Measurements from ENCODE around the gene FERMT1.

DNA sequence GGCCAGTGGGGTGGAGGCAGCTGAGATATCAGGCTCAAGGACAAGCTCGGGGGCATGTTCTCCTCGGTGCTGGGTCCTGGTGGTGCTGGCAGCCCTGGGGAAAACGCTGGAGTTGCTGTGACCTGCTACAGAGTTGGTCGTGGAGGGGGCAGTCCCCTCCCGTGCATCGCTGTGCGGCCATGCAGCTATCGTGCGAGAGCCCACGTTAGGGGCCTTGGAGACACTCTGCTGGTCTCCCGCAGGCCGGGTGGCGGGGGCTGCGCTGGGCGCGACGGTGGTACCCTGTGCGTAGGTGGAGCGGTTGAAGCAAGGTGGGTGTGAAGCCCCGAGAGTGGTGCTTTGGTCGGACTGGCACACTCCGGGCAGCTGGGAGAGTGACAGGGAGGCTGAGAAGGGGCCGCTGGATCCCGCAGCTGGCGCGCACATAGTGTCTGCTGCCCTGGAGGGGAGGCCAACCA is 81.0 kb downstream of the FERMT1 start:
- no peak for TF ChIP-seq POLR2A (IDR thresholded peaks at IDR 0.05)
- TF ChIP-seq CTCF (IDR thresholded peaks at IDR 0.05): no peak
